Measurements from ENCODE around the gene ZSCAN18. TPM values are rescaled to one million over a fixed set of nuclear protein-coding genes. Genes with fewer than 3 reads are reported as not detected.

Gene ZSCAN18
- polyA plus RNA-seq, 4 donors, result 85.2 to 114 (median 86.2) TPM

DNA sequence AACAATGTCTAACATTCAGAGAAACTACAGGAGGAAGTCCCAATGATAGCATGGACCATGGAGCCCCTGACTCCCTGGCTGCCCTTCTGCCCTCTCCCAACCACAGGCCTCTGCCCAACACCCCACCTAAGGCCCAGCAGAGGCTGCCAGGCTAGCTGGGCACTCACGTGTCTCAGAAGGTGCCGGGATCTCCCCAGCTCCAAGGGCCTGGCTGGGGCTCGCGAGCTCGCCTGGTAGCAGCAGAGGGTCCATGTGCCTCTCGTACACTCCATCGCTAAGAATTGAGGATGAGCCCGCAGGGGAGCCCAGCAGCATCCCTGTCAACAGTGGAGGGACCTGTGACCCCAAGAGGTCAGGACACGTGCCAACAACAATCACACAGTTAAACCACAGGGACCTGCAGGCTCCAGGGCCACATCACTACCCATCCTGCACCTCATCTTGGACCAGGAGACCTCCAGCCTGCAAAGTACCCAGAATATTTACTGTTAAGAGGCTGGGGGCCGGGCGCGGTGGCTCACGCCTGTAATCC, 9.4 kb downstream of the ZSCAN18 start:
- no peak for DNase-seq (ENCODE audit: low read depth in 4 of 4, low spot score in 3 of 4)

DNA sequence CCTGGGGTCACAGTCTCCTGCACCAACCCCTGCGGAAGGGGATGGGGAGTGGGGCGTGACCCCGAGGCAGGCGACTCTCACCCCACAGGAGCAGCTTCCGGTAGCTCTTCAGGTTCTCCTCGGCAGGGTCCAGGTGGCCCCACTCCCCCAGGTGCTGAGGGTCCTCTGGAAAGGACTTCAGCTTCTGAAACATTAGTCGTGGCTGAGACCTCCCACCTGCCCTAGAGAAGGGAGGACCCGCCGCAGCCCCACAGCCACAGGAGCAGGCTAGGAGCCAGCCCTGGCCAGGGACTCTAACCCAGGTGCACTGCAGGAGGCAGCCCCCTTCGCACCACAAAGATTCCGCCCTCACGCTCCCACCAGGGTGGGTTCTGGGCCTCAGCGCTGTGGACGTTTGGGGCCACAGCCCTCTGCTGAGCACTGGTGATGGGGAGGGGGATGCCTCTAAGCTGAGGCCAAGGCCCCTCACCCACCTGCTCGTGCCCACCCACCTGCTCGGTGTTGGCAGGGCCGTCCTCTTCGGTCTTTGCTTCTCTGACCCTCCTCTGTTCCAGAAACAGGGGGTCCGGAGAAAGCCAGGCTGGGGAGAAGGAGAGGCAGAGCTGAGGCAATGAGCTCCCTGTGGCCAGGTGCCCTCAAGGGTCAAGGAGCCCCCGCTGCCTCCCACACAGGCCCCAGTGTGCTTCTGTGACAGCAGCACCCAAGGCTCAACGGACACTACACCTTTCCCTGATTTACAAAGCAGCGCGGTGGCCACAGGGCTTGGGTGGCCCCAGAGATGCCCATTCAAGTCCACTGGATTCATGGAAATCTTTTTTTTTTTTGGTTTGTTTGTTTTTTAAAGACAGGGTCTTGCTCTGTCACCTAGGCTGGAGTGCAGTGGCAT, 11.0 kb downstream of the ZSCAN18 start:
- no peak for DNase-seq (ENCODE audit: low read depth in 4 of 4, low spot score in 3 of 4)

DNA sequence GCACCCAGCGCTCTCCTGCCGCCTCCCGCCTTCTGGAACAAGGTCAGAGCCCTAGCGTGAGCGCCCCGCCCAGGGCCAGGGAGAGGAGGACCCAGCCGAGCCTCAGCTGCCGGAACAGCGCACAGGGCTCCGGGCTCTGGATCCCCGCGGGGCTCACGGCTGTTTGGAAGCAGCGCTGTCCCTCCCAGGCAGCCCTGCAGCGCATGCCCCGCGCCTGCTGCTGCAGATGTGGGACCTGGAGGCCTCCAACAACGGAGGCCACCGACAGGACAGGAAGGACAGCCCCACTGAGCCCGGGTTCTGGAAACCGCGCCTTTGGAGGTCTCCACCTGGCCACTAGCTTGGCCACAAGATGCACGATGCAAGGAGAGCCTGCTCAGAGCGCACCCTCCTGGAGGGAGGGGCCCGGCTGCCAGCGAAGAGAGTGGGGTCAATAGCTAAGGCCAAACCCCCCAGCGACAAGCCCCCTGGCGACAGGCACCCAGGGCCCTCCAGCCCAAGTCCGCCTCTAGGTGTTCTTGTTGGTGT, 12.6 kb downstream of the ZSCAN18 start:
- no peak for DNase-seq (ENCODE audit: low read depth in 4 of 4, low spot score in 3 of 4)

DNA sequence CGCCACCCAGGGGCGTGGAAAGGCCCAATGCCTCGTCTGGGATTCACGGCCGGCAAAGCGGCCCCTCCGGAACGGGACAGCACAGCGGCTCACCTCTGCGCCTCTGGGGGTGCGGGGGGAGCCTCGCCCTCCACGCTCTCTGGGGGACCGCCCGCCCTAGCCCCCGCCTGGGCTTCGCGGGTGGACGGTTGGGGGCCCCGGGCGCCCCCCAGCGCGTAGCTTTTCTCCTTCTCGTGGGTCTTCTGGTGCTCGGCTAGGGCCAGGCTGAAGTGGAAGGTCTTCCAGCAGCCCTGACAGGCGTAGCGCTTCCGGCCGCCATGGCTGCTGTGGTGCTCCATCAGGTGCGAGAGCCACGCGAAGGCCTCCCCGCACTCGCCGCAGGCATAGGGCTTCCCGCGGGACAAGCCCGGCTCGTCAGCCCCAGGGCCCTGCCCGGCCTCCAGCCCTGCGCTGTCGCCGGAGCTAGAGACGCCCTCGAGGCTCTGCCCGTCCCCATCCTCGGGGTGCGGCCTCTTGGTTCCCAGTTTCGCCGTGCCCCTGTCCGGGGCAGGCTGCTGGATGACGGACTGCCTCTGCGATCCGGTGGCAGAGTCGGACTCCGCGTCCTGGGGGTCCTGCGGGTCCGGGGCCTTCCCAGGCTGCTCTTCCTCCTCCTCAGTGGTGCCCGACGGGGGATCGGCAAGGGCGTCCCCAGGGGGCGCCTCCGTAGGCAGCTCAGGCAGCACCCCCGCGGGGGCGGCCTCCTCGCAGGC, 13.3 kb downstream of the ZSCAN18 start:
- DNase-seq (ENCODE audit: low read depth in 4 of 4, low spot score in 3 of 4), result no peak

DNA sequence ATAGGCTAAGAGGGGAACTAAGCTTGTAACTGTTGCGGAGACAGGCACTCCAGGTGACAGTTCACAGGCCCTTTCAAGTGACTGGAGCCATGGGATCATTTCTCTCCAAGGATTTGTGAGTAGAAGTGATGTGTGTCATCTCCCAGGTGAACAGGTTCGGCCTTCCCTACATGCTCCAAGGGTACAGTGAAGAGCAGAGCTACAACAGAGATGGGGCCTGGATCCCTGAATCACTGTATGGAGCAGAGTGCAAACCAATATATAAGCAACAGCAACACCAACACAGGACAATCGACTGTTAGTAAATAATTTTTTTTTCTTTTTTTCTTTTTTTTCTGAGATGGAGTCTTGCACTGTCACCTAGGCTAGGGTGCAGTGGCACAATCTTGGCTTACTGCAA, 15.0 kb downstream of the ZSCAN18 start:
- DNase-seq (ENCODE audit: low read depth in 4 of 4, low spot score in 3 of 4), result no peak

DNA sequence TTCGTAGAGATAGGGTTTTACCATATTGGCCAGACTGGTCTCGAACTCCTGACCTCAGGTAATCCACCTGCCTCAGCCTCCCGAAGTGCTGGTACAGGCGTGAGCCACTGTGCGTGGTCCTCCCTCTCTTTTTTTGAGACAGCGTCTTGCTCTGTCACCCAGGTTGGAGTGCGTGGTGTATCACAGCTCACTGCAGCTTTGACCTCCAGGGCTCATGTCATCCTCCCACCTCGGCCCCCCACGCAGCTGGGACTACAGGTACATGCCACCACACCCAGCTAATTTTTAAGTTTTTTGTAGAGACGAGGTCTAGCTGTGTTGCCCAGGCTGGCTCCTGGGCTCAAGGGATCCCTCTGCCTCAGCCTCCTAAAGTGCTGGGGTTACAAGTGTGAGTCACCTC, 18.2 kb downstream of the ZSCAN18 start:
- no peak for DNase-seq (ENCODE audit: low read depth in 4 of 4, low spot score in 3 of 4)

DNA sequence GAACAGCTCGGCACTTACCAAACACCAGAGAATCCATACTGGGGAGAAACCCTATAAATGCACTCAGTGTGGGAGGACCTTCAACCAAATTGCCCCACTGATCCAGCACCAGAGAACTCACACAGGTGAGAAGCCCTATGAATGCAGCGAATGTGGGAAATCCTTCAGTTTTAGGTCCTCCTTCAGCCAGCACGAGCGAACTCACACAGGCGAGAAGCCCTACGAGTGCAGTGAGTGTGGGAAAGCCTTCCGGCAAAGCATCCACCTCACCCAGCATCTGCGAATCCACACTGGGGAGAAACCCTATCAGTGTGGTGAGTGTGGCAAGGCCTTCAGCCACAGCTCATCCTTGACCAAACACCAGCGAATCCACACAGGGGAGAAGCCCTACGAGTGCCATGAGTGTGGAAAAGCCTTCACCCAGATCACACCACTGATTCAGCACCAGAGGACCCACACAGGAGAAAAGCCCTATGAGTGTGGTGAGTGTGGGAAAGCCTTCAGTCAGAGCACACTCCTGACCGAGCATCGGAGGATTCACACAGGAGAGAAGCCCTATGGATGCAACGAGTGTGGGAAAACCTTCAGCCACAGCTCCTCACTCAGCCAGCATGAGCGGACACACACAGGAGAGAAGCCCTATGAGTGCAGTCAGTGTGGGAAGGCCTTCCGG, 30.7 kb downstream of the ZSCAN18 start:
- no peak for DNase-seq (ENCODE audit: low read depth in 4 of 4, low spot score in 3 of 4)

DNA sequence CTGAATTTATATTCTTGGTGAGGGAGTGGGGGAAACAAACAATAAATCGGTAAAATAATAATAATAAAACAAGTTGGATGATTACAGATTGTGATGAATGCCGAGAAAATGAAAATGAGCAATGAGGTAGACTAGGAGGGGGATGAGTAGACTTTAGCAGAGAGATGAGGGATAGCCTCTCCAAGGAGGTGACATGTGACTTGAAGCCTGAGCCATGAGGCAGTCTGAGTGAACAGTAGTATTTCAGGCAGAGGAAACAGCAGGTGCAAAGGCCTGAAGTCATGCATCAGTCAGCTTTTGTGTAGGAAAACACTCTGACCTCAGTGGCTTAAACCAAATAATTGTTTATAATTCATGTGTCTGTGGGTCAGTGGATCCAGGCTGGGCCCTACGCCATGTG, 34.3 kb downstream of the ZSCAN18 start:
- DNase-seq (ENCODE audit: low read depth in 4 of 4, low spot score in 3 of 4), result no peak

DNA sequence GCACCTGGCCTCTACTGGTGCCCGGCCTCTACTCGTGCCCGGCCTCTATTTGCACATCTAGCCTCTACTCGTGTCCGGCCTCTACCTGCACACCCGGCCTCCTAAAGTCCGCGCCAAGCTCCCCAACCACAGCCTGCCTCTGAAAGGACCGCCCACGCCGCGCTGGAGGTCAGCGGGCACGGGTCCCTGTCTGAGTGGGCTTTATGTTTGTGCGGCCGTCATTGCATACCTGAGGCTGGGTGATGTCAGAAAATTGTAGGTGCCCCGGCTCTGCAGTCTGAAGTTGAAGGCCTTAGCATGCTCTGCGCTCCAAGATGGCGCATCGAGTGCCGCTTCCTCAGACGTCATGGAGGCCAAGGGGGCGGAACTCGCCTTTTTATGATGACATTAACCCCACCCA, 37.8 kb downstream of the ZSCAN18 start:
- no peak for DNase-seq (ENCODE audit: low read depth in 4 of 4, low spot score in 3 of 4)

DNA sequence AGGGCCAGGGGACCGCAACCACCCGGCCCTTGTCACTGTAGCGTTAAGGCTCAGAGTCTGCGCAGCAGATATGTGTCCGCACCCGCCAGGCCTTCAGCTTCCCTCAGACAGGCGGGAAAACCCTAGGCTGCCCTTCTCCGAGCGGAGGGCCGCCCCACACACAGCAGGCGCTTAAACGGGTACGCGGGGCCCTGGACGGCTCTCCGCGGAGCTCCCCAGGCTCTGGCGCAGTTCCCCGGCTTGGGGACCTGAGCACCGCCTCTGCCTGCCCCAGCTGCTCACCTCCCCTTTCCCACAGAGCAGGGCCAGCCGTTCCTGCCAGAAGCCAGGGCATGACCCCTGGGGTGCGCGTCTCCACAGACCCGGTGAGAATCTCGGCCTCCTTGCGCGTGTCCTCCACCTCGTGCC, 38.4 kb downstream of the ZSCAN18 start:
- DNase-seq (ENCODE audit: low read depth in 4 of 4, low spot score in 3 of 4), result peak in 1 of 4 donors; percentile 60

DNA sequence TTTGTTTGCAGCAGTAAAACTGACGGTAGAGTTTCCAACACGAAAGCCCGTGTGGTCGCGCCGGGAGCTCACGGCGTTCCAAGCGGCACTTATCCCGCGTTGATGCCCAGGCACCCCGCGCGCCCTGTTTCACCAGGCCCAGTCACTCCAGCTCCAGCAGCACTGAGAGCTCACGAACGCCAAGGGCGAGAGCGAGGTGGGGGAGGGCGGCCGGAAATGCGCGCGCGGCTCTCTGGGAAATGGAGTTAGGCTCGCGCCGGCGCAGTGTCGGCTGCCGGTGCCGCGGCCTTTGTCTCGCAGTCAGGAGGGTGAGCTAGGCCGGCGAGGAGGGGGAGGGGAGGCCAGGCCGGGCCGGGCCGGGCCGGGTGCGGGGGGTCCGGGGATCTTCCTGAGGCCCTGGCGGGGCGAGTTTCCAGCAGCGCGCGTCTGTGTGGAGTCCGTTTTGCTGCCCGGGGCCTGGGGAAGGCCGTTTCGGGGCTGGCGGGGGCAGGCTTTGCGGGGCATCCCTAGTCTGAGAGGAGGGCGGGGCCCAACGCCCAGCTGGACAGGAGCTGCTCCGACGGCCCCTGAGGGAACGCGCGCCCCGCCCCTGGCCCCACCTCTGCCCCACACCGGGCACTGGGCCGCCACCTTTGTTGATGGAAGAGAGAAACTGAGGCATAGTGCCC, 38.9 kb downstream of the ZSCAN18 start, which contains the start of gene ZNF135:
Gene ZNF135 (plus strand): TSS at position 280 of the 668 bp plus-strand sequence. CDS start 721 bp downstream, outside the sequence.
- peak; percentile 81 to 87 (median 84) for DNase-seq (ENCODE audit: low read depth in 4 of 4, low spot score in 3 of 4)

DNA sequence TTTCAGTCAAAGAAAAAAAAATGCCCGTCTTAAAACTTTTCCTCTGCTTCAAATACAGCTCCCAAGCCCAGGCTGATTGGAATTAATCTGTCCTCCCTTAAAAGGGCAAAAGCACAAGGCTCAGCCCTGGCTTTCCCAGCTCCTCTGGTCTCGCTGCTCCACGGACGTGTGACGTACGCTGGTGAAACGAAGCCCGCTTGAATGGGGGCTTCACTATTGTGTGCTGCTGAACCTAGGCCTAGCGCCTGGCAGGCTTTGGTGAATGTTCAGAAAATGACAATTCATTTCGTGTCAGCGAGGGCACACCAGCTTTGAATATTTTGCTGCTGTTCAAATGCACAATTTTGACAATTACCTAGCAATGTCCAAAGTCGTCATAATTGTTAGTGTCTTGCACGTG, 39.6 kb downstream of the ZSCAN18 start:
- DNase-seq (ENCODE audit: low read depth in 4 of 4, low spot score in 3 of 4), result no peak

DNA sequence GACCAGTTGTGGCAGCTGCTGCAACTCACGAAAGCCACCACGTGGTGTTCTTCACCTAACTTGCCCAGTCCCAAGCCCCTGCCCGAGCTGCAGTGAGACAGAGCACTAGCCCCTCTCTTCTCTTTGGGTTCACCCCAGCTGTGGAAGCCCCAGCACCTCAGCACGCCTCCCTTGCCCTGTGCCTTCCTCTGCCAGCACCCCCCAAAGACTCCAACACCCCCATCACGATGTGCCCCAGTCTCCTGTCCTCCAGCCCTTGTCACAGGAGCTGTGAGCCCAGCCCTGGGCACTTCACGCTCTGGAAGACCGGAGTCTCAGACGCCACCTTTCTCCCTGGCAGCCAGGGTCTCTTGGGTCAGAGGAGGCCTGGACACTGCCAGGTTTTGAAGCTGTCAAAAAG, 41.2 kb downstream of the ZSCAN18 start:
- DNase-seq (ENCODE audit: low read depth in 4 of 4, low spot score in 3 of 4), result no peak

DNA sequence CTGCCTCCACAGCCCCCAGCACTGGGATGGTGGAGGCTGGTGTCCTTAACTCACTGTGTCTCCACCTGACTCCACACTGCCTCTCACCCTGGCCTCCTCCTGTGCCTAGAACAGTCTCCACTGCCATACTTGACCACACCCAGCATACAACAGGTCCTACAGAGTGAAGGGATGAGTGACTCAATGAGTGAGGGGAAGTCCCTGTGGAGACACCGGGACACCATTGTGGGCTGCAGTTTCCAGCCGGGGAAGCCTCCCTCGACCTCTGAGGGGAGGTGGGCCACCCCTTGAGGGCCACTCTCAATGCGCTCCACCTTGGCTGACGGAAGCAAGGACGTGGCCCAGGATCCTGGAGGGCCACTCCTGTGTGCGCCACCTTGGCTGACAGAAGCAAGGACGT, 41.8 kb downstream of the ZSCAN18 start:
- DNase-seq (ENCODE audit: low read depth in 4 of 4, low spot score in 3 of 4), result no peak

DNA sequence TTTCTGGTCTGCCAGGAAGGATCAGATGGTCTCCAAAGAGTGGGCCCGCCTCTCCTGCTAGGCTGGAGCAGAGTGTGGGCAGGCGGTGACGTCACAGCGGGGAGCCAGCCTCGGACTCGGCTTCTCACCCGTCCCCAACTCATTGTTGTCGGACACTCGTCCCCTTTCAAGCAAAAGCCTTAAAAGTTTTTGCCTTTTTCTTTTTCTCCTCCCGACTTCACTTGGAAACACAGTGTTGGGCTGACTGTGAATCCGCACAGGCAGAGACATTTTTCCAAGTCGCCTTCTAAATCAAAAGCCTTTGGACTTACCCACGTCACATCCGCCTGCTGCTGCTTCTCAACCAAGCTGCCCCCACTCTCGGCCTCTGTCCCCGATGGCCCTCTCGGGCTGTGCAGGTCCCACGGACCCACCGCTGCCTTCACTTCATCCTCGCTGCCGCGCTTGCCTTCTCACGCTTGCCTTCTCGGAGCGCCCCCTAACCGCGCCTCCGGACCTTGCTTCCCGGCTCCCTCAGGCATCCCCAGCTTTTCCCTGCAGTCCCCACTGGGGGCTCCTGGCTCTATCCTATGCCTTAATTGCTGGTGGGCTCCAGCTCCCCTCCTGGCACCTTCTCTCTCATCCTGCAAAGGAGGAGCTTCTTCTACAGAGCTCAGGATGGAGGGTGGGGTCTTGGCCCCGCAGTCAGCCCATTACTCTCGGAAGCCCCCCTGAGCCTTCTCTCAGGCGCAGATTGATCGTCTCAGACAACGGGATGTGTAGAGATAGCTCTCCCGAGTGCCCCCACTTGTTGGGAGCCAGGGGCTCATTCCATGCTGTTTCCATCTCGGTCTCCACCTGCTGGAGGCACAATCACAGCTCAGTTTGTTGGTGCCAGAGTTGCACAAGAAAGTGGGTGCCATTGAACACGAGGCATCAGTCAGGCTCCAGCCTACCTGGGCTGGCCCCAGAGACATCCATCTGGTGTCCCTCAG, 42.8 kb downstream of the ZSCAN18 start:
- DNase-seq (ENCODE audit: low read depth in 4 of 4, low spot score in 3 of 4), result peak in 2 of 4 donors; percentile 29 to 63

DNA sequence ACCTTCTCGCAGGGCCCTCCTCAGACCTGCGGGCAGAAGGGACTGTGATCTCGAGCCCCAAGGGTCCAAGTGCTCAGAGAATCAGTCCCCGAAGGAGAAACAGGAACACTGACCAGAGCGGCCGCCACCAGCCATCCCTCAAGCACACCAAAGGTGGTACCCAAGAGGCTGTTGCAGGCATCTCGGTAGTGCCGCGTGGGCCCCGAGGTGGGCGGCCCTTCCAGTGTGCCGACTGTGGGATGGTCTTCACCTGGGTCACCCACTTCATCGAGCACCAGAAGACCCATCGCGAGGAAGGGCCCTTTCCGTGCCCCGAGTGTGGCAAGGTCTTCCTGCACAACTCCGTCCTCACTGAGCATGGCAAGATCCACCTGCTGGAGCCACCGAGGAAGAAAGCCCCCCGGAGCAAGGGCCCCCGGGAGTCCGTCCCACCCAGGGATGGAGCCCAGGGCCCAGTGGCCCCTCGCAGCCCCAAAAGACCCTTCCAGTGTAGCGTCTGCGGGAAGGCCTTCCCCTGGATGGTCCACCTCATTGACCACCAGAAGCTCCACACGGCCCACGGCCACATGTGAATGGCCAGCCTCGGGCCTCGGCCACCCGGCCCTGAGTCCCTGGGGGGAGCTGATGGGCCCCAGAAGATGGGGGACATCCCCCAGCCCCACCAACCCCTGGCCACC, 44.4 kb downstream of the ZSCAN18 start:
- DNase-seq (ENCODE audit: low read depth in 4 of 4, low spot score in 3 of 4), result no peak

DNA sequence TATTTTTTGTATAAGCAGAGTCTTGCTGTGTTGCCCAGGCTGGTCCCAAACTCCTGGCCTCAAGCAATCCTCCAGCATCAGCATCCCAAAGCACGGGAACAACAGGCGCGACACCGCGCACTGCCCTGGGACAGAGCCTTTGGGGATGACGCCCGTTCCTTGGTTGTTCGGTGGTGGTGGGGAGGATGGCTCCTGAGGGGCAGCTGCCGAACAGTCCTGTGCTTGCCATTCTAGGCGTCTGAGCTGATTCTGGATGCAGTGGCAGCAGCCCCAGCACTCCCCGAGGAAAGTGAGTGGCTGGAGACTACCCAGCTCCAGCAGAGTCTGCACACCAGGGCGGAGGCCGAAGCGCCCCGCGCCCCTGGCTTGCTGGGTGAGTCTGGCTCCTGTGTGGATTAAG, 45.8 kb downstream of the ZSCAN18 start:
- no peak for DNase-seq (ENCODE audit: low read depth in 4 of 4, low spot score in 3 of 4)

DNA sequence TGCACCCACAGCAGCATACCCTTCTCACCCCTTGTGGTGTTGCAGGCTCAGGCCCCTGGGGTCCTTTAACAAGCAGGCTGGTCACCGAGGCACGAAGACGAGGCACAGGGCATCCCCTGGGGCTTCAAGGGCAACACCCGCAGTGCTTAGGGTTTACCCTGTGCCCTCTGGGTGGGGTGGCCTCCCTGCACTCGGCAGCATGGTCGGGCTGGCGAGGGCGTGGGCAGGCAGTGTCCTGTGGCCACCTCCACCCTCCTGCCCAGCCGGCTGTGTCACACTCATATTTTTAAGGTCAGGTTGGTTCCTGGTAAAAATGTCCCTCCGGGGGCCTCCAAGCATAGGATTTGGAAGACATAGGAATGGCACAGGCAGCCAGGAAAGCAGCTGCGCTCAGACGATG, 50.4 kb downstream of the ZSCAN18 start:
- no peak for DNase-seq (ENCODE audit: low read depth in 4 of 4, low spot score in 3 of 4)
